Measurements from ENCODE around the gene WWC2. TPM values are rescaled to one million over a fixed set of nuclear protein-coding genes. Genes with fewer than 3 reads are reported as not detected.
"Not testable (repeated sequence)": the region's sequence is repeated elsewhere in the genome, so short reads cannot be mapped to it uniquely, and the experiment has no call there.

Gene WWC2
- polyA plus RNA-seq, 3 donors from 2014 or later: 0.13 to 3.7 (median 0.78) TPM

DNA sequence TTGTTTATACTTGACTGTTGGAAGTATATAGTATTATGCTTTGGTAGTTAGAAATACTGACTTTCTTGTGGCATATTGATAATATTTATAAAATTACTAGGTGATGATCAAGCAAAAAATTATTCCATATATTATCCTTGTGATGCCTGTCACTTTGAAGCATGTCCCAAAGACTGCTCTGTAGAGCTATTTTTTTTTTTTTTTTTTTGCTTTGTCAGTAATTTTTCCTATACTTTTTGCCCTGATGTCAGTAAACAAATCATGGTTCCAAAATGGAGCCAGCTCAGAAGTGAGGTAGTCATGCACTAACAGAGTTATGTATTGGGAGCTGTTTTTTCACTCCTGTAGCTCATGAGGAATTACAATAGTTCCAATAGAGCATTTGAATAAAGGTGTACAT, 11.2 kb downstream of the WWC2 start:
- Mint-ChIP-seq H3K27ac (no peak overlapping the region), H3K36me3 (no peaks in the 10 kb centered on the region), H3K4me1 (no peaks in the 10 kb centered on the region), H3K27me3 (ENCODE audit: low read depth in 3 of 3) (peaks cover 0 to 2% (median 0%) of the 10 kb centered on the region in 3 donors), H3K9me3 (no peaks in the 10 kb centered on the region), H3K4me3 (no peak overlapping the region)
- DNase-seq: no peak

GRCh38 chr4:183111452-183111885, 12.4 kb downstream of the WWC2 start:
- no peak overlapping the region for H3K4me3 Mint-ChIP-seq
- no peaks in the 10 kb centered on the region for H3K9me3 Mint-ChIP-seq

GRCh38 chr4:183118141-183118540, 19.1 kb downstream of the WWC2 start:
- no peak overlapping the region for H3K27ac Mint-ChIP-seq
- no peaks in the 10 kb centered on the region for H3K36me3 Mint-ChIP-seq
- H3K27me3 Mint-ChIP-seq (ENCODE audit: low read depth in 3 of 3): peaks cover 0 to 4% (median 0%) of the 10 kb centered on the region in 3 donors
- no peaks in the 10 kb centered on the region for H3K9me3 Mint-ChIP-seq
- H3K4me3 Mint-ChIP-seq: no peak overlapping the region
- no peak for DNase-seq
- no peaks in the 10 kb centered on the region for H3K4me1 Mint-ChIP-seq

More at GRCh38 chr4:183111452-183111885, 12.4 kb downstream of the WWC2 start:
- Mint-ChIP-seq H3K27me3 (ENCODE audit: low read depth in 3 of 3) (peaks cover 0 to 2% (median 0%) of the 10 kb centered on the region in 3 donors), H3K27ac (no peak overlapping the region), H3K4me1 (no peaks in the 10 kb centered on the region), H3K36me3 (no peaks in the 10 kb centered on the region)
- no peak for DNase-seq

DNA sequence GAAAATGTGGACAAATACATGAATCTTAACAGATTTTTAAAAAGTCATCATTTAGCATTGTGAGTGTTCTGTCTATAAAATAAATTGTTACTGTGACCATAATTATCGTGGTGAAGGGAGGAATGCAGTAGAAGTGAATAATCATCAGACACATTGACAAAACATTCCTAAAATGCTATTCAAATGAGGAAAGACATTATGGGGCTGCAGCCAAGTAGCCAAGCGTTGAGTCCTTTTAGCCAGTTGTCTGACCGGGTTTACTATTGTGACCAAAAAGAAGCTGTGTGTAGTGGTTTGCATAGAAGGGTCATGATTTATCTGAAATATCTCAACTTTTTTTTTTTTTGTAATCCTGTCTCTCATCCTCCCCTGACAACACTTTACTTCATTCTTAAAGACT, 19.5 kb downstream of the WWC2 start:
- Mint-ChIP-seq H3K9me3 (no peaks in the 10 kb centered on the region), H3K27ac (no peak overlapping the region), H3K27me3 (ENCODE audit: low read depth in 3 of 3) (peaks cover 0 to 4% (median 0%) of the 10 kb centered on the region in 3 donors), H3K4me3 (no peak overlapping the region), H3K4me1 (no peaks in the 10 kb centered on the region), H3K36me3 (no peaks in the 10 kb centered on the region)
- no peak for DNase-seq

DNA sequence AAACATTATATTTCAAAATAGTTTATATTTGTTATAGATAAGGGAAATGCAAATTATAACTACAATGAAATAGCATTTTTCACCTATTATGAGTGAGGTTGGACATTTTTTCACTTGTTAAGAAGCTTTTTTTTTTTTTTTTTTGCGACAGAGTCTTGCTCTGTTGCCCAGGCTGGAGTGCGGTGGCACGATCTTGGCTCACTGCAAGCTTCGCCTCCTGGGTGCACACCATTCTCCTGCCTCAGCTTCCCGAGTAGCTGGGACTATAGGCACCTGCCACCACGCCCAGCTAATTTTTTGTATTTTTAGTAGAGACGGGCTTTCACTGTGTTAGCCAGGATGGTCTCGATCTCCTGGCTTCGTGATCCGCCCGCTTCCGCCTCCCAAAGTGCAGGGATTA, 22.6 kb downstream of the WWC2 start:
- not testable (repeated sequence) for H3K9me3 Mint-ChIP-seq; H3K4me3 Mint-ChIP-seq; H3K27me3 Mint-ChIP-seq (ENCODE audit: low read depth in 3 of 3); DNase-seq; H3K36me3 Mint-ChIP-seq; H3K4me1 Mint-ChIP-seq; H3K27ac Mint-ChIP-seq

GRCh38 chr4:183124228-183124627, 25.2 kb downstream of the WWC2 start:
- H3K36me3 Mint-ChIP-seq: no peaks in the 10 kb centered on the region
- no peaks in the 10 kb centered on the region for H3K9me3 Mint-ChIP-seq
- H3K27ac Mint-ChIP-seq: no peak overlapping the region
- peaks cover 0 to 2% (median 0%) of the 10 kb centered on the region in 3 donors for H3K27me3 Mint-ChIP-seq (ENCODE audit: low read depth in 3 of 3)
- no peak for DNase-seq
- peaks cover 0 to 1% of the 10 kb centered on the region in 2 donors for H3K4me1 Mint-ChIP-seq
- no peak overlapping the region for H3K4me3 Mint-ChIP-seq

GRCh38 chr4:183124865-183125264, 25.8 kb downstream of the WWC2 start:
- Mint-ChIP-seq H3K36me3 (no peaks in the 10 kb centered on the region), H3K4me3 (no peak overlapping the region)

DNA sequence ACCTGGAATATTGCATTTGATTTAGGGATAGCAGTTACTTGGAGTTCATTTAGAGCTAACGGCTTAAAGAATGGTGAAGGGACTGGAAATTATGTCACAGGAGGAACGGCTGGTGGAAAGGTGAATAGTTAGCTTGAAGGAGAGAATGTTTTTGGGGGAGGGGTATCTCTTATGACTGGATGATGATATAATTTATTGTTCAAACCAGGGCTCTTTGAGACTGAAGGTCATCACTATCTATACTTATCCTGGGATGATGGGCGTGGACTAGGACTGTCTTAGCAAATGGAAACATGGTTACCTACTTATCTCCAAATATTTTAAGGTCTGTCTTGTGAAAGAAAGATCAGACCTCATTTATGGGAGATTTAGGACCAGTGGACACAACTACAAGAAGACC, 30.1 kb downstream of the WWC2 start:
- Mint-ChIP-seq H3K36me3 (no peaks in the 10 kb centered on the region), H3K4me3 (no peak overlapping the region), H3K9me3 (no peaks in the 10 kb centered on the region), H3K27ac (no peak overlapping the region), H3K27me3 (ENCODE audit: low read depth in 3 of 3) (peaks cover 0 to 2% (median 2%) of the 10 kb centered on the region in 3 donors), H3K4me1 (peaks cover 0 to 1% of the 10 kb centered on the region in 2 donors)
- no peak for DNase-seq

More at GRCh38 chr4:183124865-183125264, 25.8 kb downstream of the WWC2 start:
- Mint-ChIP-seq H3K4me1 (peaks cover 0 to 1% of the 10 kb centered on the region in 2 donors), H3K9me3 (no peaks in the 10 kb centered on the region), H3K27me3 (ENCODE audit: low read depth in 3 of 3) (peaks cover 0 to 2% (median 0%) of the 10 kb centered on the region in 3 donors), H3K27ac (no peak overlapping the region)
- no peak for DNase-seq

GRCh38 chr4:183129675-183130074, 30.6 kb downstream of the WWC2 start:
- H3K36me3 Mint-ChIP-seq: no peaks in the 10 kb centered on the region
- H3K4me3 Mint-ChIP-seq: no peak overlapping the region
- peaks cover 0 to 2% (median 2%) of the 10 kb centered on the region in 3 donors for H3K27me3 Mint-ChIP-seq (ENCODE audit: low read depth in 3 of 3)
- no peak overlapping the region for H3K27ac Mint-ChIP-seq
- no peak for DNase-seq
- no peaks in the 10 kb centered on the region for H3K9me3 Mint-ChIP-seq
- peaks cover 0 to 1% of the 10 kb centered on the region in 2 donors for H3K4me1 Mint-ChIP-seq

DNA sequence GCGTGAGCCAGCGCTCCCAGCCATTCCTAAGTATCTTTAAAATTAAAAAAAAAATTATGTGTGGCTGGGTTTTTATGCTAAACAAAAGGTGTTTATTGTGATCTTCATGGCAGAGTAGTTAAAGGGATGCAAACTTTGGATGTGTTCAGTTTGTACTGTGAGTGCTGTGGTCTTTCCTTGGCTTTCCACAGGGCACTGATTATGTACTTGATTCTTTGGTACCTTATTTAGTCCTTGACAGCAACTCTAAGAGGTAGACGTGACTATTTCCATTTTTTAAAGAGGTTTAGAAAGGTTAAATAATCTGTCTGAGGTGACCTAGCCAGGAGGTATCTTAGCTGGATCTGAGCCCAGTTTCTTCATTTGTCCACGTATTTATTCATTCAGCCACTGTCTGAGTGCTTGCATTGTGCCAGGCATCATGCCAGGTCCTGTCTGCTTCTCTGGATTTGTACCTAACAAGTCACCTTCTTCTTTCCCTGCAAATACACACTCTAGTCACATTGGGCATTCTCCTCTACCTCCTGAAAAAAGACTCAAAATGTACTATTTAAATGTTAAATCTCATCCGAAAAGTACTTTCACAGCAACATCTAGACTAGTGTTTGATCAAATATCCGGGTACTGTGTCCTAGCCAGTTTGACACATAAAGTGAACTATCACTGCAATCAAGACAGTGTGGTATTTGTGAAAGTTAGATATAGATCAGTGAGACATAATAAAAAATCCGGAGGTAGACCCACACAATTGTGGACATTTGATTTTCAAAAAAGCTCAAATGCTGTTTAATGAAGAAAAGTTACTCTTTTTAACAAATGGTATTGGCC, 31.5 kb downstream of the WWC2 start:
- Mint-ChIP-seq H3K4me3 (no peak overlapping the region), H3K9me3 (no peaks in the 10 kb centered on the region), H3K27ac (no peak overlapping the region), H3K27me3 (ENCODE audit: low read depth in 3 of 3) (peaks cover 0 to 2% (median 2%) of the 10 kb centered on the region in 3 donors), H3K36me3 (no peaks in the 10 kb centered on the region), H3K4me1 (peaks cover 0 to 1% of the 10 kb centered on the region in 2 donors)
- DNase-seq: no peak

DNA sequence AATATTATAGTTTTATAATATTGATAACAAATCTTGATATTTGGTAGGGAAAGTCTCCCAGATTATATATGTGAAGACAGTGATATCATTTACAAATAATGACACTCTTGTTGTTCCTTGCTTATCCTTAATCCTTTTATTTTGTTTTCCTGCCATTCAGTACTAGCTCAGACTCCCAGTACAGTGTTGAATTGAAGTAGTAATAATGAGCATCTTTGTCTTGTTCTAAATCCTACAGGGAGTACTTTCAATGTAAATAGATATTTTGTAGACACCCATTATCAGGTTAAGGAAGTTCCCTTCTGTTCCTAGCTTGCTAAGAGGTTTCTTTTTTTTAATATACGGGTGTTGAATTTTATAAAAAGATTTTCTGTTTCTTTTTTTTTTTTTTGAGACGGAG, 33.0 kb downstream of the WWC2 start:
- H3K27ac Mint-ChIP-seq: no peak overlapping the region
- H3K9me3 Mint-ChIP-seq: no peaks in the 10 kb centered on the region
- no peaks in the 10 kb centered on the region for H3K36me3 Mint-ChIP-seq
- peaks cover 0 to 2% (median 2%) of the 10 kb centered on the region in 3 donors for H3K27me3 Mint-ChIP-seq (ENCODE audit: low read depth in 3 of 3)
- no peak for DNase-seq
- no peak overlapping the region for H3K4me3 Mint-ChIP-seq
- H3K4me1 Mint-ChIP-seq: peaks cover 0 to 1% of the 10 kb centered on the region in 2 donors

- Mint-ChIP-seq H3K36me3 (no peaks in the 10 kb centered on the region), H3K4me3 (no peak overlapping the region), H3K27me3 (ENCODE audit: low read depth in 3 of 3) (peaks cover 0 to 2% (median 2%) of the 10 kb centered on the region in 3 donors), H3K27ac (no peak overlapping the region), H3K4me1 (peaks cover 0 to 1% of the 10 kb centered on the region in 2 donors), H3K9me3 (no peaks in the 10 kb centered on the region)
- DNase-seq: no peak
These were observed 33.8 kb downstream of the WWC2 start for GRCh38 chr4:183132865-183133264.

- no peak overlapping the region for H3K27ac Mint-ChIP-seq
- no peak overlapping the region for H3K4me3 Mint-ChIP-seq
- H3K9me3 Mint-ChIP-seq: no peaks in the 10 kb centered on the region
These were observed 37.8 kb downstream of the WWC2 start for GRCh38 chr4:183136855-183137254.

GRCh38 chr4:183139058-183139750, 40.1 kb downstream of the WWC2 start:
- no peaks in the 10 kb centered on the region for H3K9me3 Mint-ChIP-seq
- peaks cover 41 to 42% of the 10 kb centered on the region in 2 donors for H3K4me1 Mint-ChIP-seq
- H3K27me3 Mint-ChIP-seq (ENCODE audit: low read depth in 3 of 3): no peaks in the 10 kb centered on the region
- H3K27ac Mint-ChIP-seq: no peak overlapping the region
- H3K4me3 Mint-ChIP-seq: no peak overlapping the region
- DNase-seq: no peak
- peaks cover 0 to 4% (median 0%) of the 10 kb centered on the region in 3 donors for H3K36me3 Mint-ChIP-seq

More at GRCh38 chr4:183136855-183137254, 37.8 kb downstream of the WWC2 start:
- peaks cover 0 to 2% (median 0%) of the 10 kb centered on the region in 3 donors for H3K27me3 Mint-ChIP-seq (ENCODE audit: low read depth in 3 of 3)
- no peak for DNase-seq
- H3K4me1 Mint-ChIP-seq: peaks cover 18 to 19% of the 10 kb centered on the region in 2 donors
- H3K36me3 Mint-ChIP-seq: peaks cover 0 to 4% (median 0%) of the 10 kb centered on the region in 3 donors

Measured in immature natural killer cell (primary cell).